HCT116 (cell line): ENCODE data around the gene LMAN2L. TPM values are rescaled to one million over a fixed set of nuclear protein-coding genes. Genes with fewer than 3 reads are reported as not detected.

Experiments
- ATAC-seq: fragments of 200-7000 bp; cut with Tn5 transposase; 2 replicates; pipeline ENCODE4 v1.9.1; 2020; ENCODE audit warnings: mild to moderate bottlenecking, moderate library complexity
- BruUV-seq: library from RNA; stranded (reverse); fragments of 400-500 nt; replicated peaks from 2 replicates; lab custom pipeline; 2021; lab: Mats Ljungman, UMichigan
- CTCF ChIA-PET: fragments of 300-600 bp; sonication (Branson Sonifier 250); formaldehyde crosslinking; loops from one replicate; lab custom pipeline; 2021; ENCODE audit warnings: antibody characterized with exemption; lab: Charles Lee
- POLR2A ChIA-PET: fragments of 300-600, 350-600 bp; sonication (Branson Sonifier 250); formaldehyde crosslinking; loops from one replicate; lab custom pipeline; 2021; ENCODE audit warnings: antibody characterized with exemption; lab: Charles Lee
- RAD21 ChIA-PET, 2 experiments: fragments of 300-600 bp; sonication (Branson Sonifier 250); formaldehyde crosslinking; loops; one replicate each; lab custom pipeline; 2023; ENCODE audit warnings: low total read pairs in 2 of 2; ENCODE audit not compliant: uncharacterized antibody in 2 of 2, unreplicated experiment in 2 of 2, low non-redundant PET in 1 of 2; lab: Charles Lee
- DNase-seq: peaks from one replicate; pipeline ENCODE4 v3.0.0-alpha.2; 2010; ENCODE audit warnings: low read depth, low spot score
- H2AFZ ChIP-seq: fragments of 200-600 bp; shearing (Covaris generic), sonication (generic); 2 replicates; pipeline ENCODE4 v1.6.1; 2017; ENCODE audit warnings: low read depth, mixed run types, mixed read lengths, antibody characterized with exemption, low read length; ENCODE audit not compliant: poor library complexity, severe bottlenecking
- H3K27ac ChIP-seq: 2 replicates; pipeline ENCODE4 v1.5.1; 2012; ENCODE audit warnings: low read depth, low read length
- H3K27me3 ChIP-seq: fragments of 200-600 bp; sonication (generic); 2 replicates; pipeline ENCODE4 v1.6.1; 2016; ENCODE audit warnings: mixed run types, low read length, mixed read lengths; ENCODE audit not compliant: insufficient read depth
- H3K36me3 ChIP-seq, 2 experiments: fragments of 200-500 bp in 1 of 2; fragments of 200-600 bp in 1 of 2; sonication (Bioruptor generic) in 1 of 2; sonication (generic) in 1 of 2; 2 replicates each; pipeline versions ENCODE4 v1.5.1 to v1.6.1; 2014 to 2016; ENCODE audit warnings: low read length in 2 of 2, inconsistent platforms in 1 of 2, mixed read lengths in 1 of 2, mixed run types in 1 of 2; ENCODE audit not compliant: insufficient read depth in 2 of 2, control insufficient read depth in 1 of 2
- H3K4me1 ChIP-seq, 2 experiments: fragments of 200-600 bp in 1 of 2; sonication (generic) in 1 of 2; 2 replicates each; pipeline versions ENCODE4 v1.5.1 to v1.6.1; 2012 to 2017; ENCODE audit warnings: low read length in 2 of 2, inconsistent platforms in 1 of 2, mild to moderate bottlenecking in 1 of 2, mixed read lengths in 1 of 2, mixed run types in 1 of 2, moderate library complexity in 1 of 2; ENCODE audit not compliant: insufficient read depth in 2 of 2, control insufficient read depth in 1 of 2
- H3K4me2 ChIP-seq: fragments of 200-600 bp; sonication (generic); 2 replicates; pipeline ENCODE4 v1.6.1; 2017; ENCODE audit warnings: mixed run types, low read length, mixed read lengths
- H3K4me3 ChIP-seq, 2 experiments: fragments of 200-600 bp in 1 of 2; sonication (generic) in 1 of 2; replicated peaks in 1 of 2; 2 replicates each; pipeline ENCODE4 v1.5.1; 2011 to 2016; ENCODE audit warnings: low read length in 2 of 2, control low read depth in 1 of 2, low read depth in 1 of 2, mild to moderate bottlenecking in 1 of 2, mixed read lengths in 1 of 2, mixed run types in 1 of 2
- H3K79me2 ChIP-seq: fragments of 200-600 bp; sonication (generic); 2 replicates; pipeline ENCODE4 v1.6.1; 2017; ENCODE audit warnings: mild to moderate bottlenecking, mixed run types, low read length, moderate library complexity, mixed read lengths; ENCODE audit not compliant: insufficient read depth
- H3K9ac ChIP-seq: fragments of 200-600 bp; sonication (generic); 2 replicates; pipeline ENCODE4 v1.6.1; 2016; ENCODE audit warnings: low read length, mixed read lengths
- H3K9me2 ChIP-seq: fragments of 200-600 bp; sonication (generic), shearing (Covaris generic); 2 replicates; pipeline ENCODE4 v1.6.1; 2017; ENCODE audit warnings: mixed run types, mild to moderate bottlenecking, moderate library complexity; ENCODE audit not compliant: insufficient read depth
- H3K9me3 ChIP-seq, 2 experiments: fragments of 200-500 bp in 1 of 2; fragments of 200-600 bp in 1 of 2; sonication (Bioruptor generic) in 1 of 2; sonication (generic) in 1 of 2; 2 replicates each; pipeline ENCODE4 v1.6.1; 2014 to 2017; ENCODE audit warnings: low read length in 2 of 2, mixed read lengths in 2 of 2, inconsistent platforms in 1 of 2, low read depth in 1 of 2, mild to moderate bottlenecking in 1 of 2, mixed run types in 1 of 2, moderate library complexity in 1 of 2; ENCODE audit not compliant: control insufficient read depth in 1 of 2, insufficient read depth in 1 of 2
- H4K20me1 ChIP-seq: fragments of 200-600 bp; sonication (generic), shearing (Covaris generic); 2 replicates; pipeline ENCODE4 v1.6.1; 2017; ENCODE audit warnings: mixed run types, mild to moderate bottlenecking, moderate library complexity; ENCODE audit not compliant: insufficient read depth
- CBX3 ChIP-seq: IDR thresholded peaks from 2 replicates; pipeline ENCODE4 v1.6.1; 2012; ENCODE audit warnings: low read depth
- CEBPB ChIP-seq: IDR thresholded peaks from 2 replicates; pipeline ENCODE4 v1.6.1; 2012; ENCODE audit warnings: low read depth
- ELF1 ChIP-seq: IDR thresholded peaks from 2 replicates; pipeline ENCODE4 v1.6.1; 2012; ENCODE audit warnings: low read depth, borderline replicate concordance
- EZH2 ChIP-seq: fragments of 200-600 bp; sonication (generic); IDR thresholded peaks from 2 replicates; pipeline ENCODE4 v1.6.1; 2017; ENCODE audit warnings: antibody characterized with exemption, mixed run types
- EZH2phosphoT487 ChIP-seq: fragments of 200-600 bp; IDR thresholded peaks from 2 replicates; pipeline ENCODE4 v1.6.1; 2018; ENCODE audit warnings: antibody characterized with exemption, borderline replicate concordance
- FOSL1 ChIP-seq: IDR thresholded peaks from 2 replicates; pipeline ENCODE4 v1.6.1; 2012; ENCODE audit warnings: low read depth
- JUND ChIP-seq: IDR thresholded peaks from 2 replicates; pipeline ENCODE4 v1.6.1; 2012
- POLR2AphosphoS5 ChIP-seq: IDR thresholded peaks from 2 replicates; pipeline ENCODE4 v1.6.1; 2011; ENCODE audit warnings: mild to moderate bottlenecking, low read depth, low read length, moderate library complexity
- RAD21 ChIP-seq: IDR thresholded peaks from 2 replicates; pipeline ENCODE4 v1.6.1; 2012; ENCODE audit warnings: low read depth, mild to moderate bottlenecking
- SIN3A ChIP-seq: IDR thresholded peaks from 2 replicates; pipeline ENCODE4 v1.6.1; 2012; ENCODE audit warnings: low read depth
- SP1 ChIP-seq: IDR thresholded peaks from 2 replicates; pipeline ENCODE4 v1.6.1; 2012; ENCODE audit warnings: low read depth
- YY1 ChIP-seq: IDR thresholded peaks from 2 replicates; pipeline ENCODE4 v1.6.1; 2011; ENCODE audit warnings: low read length, low read depth, moderate library complexity, mild to moderate bottlenecking; ENCODE audit not compliant: insufficient replicate concordance; ENCODE audit errors: extremely low read depth
- ZNF274 ChIP-seq: fragments of 200-500 bp; sonication (Bioruptor generic); IDR thresholded peaks from 2 replicates; pipeline ENCODE4 v1.6.1; 2014; ENCODE audit warnings: mild to moderate bottlenecking, low read depth, low read length, inconsistent platforms
- intact Hi-C: fragments of 100-400 bp; cut with micrococcal nuclease; formaldehyde crosslinking; loops from 2 replicates; pipeline ENCODE4 v1.10.0; 2022
- total RNA-seq: library from RNA; stranded (reverse); gene quantifications from one replicate; pipeline ENCODE4 v1.2.1, GENCODE V29; 2021; ENCODE audit not compliant: unreplicated experiment
- TF ChIP-seq, protein P1 (sequence below): IDR thresholded peaks from 2 replicates; pipeline ENCODE4 v1.6.1; 2012
- TF ChIP-seq, protein P2 (sequence below): IDR thresholded peaks from 2 replicates; pipeline ENCODE4 v1.6.1; 2012; ENCODE audit warnings: low read depth

The LMAN2L gene
- total RNA-seq, 1 experiment from 2014 or later, result 15.2 TPM

DNA sequence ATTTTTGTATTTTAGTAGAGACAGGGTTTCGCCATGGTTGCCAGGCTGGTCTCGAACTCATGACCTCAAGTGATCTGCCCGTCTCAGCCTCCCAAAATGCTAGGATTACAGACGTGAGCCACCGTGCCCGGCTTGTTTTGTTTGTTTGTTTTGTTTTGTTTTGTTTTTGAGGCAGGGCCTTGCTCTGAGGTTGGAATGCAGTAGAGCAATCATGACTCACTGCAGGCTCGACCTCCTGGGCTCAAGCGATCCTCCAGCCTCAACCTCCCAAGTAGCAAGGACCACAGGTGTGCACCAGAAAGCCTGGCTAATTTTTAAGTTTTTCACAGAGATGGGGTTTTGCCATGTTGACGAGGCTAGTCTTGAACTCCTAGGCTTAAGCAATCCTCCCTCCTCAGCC is 11.9 kb upstream of the LMAN2L start:
- intact Hi-C loops, result no loop called here
- no peaks in the 10 kb centered on the region for H3K36me3 ChIP-seq
- BruUV-seq, result no TSS peak

More for the DNA sequence above, 11.9 kb upstream of the LMAN2L start:
- ChIA-PET RAD21 (no interaction called here), POLR2A (no interaction called here), CTCF (interaction anchor here (0.6 kb wide), 1 partner anchor 9 kb away, joined by 3 read pairs; the partner anchor contains the start of gene CNNM4)
- Histone ChIP-seq H3K4me2 (peak overlapping the region; percentile 35; the same call in 1 of the 2 replicates), H3K79me2 (no peaks in the 10 kb centered on the region), H3K4me3 (no peak overlapping the region), H3K4me1 (peaks cover 4 to 17% of the 10 kb centered on the region in 2 experiments; a peak in 3 of 4 replicates), H2AFZ (no peak overlapping the region), H3K27me3 (no peaks in the 10 kb centered on the region), H3K9me2 (no peaks in the 10 kb centered on the region), H3K9me3 (no peaks in the 10 kb centered on the region), H4K20me1 (no peaks in the 10 kb centered on the region), H3K9ac (no peak overlapping the region)
- DNase-seq (no peak), ATAC-seq (0 out of 2 replicates have a peak, but pooled peaks have one; percentile 32)
- TF ChIP-seq JUND, result no peak
- TF ChIP-seq YY1, result no peak
- TF ChIP-seq, protein P1, sequence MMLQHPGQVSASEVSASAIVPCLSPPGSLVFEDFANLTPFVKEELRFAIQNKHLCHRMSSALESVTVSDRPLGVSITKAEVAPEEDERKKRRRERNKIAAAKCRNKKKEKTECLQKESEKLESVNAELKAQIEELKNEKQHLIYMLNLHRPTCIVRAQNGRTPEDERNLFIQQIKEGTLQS, result no peak
- no peak for TF ChIP-seq RAD21
- TF ChIP-seq POLR2AphosphoS5, result no peak
- no peak for TF ChIP-seq SP1
- no peak for TF ChIP-seq CBX3
- no peak for TF ChIP-seq EZH2phosphoT487
- no peak for TF ChIP-seq ELF1
- TF ChIP-seq ZNF274, result no peak
- no peak for TF ChIP-seq EZH2
- no peak for TF ChIP-seq CEBPB
- TF ChIP-seq FOSL1, result no peak
- no peak for TF ChIP-seq SIN3A
- TF ChIP-seq, protein P2, sequence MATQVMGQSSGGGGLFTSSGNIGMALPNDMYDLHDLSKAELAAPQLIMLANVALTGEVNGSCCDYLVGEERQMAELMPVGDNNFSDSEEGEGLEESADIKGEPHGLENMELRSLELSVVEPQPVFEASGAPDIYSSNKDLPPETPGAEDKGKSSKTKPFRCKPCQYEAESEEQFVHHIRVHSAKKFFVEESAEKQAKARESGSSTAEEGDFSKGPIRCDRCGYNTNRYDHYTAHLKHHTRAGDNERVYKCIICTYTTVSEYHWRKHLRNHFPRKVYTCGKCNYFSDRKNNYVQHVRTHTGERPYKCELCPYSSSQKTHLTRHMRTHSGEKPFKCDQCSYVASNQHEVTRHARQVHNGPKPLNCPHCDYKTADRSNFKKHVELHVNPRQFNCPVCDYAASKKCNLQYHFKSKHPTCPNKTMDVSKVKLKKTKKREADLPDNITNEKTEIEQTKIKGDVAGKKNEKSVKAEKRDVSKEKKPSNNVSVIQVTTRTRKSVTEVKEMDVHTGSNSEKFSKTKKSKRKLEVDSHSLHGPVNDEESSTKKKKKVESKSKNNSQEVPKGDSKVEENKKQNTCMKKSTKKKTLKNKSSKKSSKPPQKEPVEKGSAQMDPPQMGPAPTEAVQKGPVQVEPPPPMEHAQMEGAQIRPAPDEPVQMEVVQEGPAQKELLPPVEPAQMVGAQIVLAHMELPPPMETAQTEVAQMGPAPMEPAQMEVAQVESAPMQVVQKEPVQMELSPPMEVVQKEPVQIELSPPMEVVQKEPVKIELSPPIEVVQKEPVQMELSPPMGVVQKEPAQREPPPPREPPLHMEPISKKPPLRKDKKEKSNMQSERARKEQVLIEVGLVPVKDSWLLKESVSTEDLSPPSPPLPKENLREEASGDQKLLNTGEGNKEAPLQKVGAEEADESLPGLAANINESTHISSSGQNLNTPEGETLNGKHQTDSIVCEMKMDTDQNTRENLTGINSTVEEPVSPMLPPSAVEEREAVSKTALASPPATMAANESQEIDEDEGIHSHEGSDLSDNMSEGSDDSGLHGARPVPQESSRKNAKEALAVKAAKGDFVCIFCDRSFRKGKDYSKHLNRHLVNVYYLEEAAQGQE, result no peak
- TF ChIP-seq, all 23 proteins: peak for 0
- H3K27ac ChIP-seq, result no peak overlapping the region
